PC-9 (cell line): Measurements from ENCODE around the gene OR2V2. TPM values are rescaled to one million over a fixed set of nuclear protein-coding genes. Genes with fewer than 3 reads are reported as not detected.

ENCODE experiments used
- BruUV-seq: library from RNA; stranded (reverse); fragments of 400-500 nt; replicated peaks from 2 replicates; lab custom pipeline; 2021; lab: Mats Ljungman, UMichigan
- CTCF ChIA-PET: fragments of 300-600 bp; sonication (Branson Sonifier 250); formaldehyde crosslinking; loops from one replicate; lab custom pipeline; 2022; ENCODE audit warnings: antibody characterized with exemption; lab: Charles Lee
- POLR2A ChIA-PET: fragments of 300-600 bp; sonication (Branson Sonifier 250); formaldehyde crosslinking; loops from one replicate; lab custom pipeline; 2022; ENCODE audit warnings: antibody characterized with exemption; ENCODE audit not compliant: unreplicated experiment; lab: Charles Lee
- DNase-seq, 2 experiments: peaks; one replicate each; pipeline versions ENCODE4 v3.0.0 to v3.0.0-alpha.2; 2015 to 2022; ENCODE audit warnings: mixed read lengths in 1 of 2
- H2AFZ ChIP-seq: fragments of 200-600 bp; sonication (generic); 2 replicates; pipeline ENCODE4 v1.8.1; 2017; ENCODE audit warnings: antibody characterized with exemption
- H3F3A ChIP-seq: fragments of 200-600 bp; sonication (generic); 2 replicates; pipeline ENCODE4 v1.8.1; 2017; ENCODE audit warnings: antibody characterized with exemption, mild to moderate bottlenecking, low read depth; ENCODE audit not compliant: insufficient read depth
- H3K27ac ChIP-seq: fragments of 200-600 bp; sonication (generic); 2 replicates; pipeline ENCODE4 v1.6.1; 2016; ENCODE audit warnings: mixed run types
- H3K27me3 ChIP-seq: fragments of 200-600 bp; sonication (generic); 2 replicates; pipeline ENCODE4 v1.6.1; 2016; ENCODE audit warnings: low read depth, mixed run types; ENCODE audit not compliant: insufficient read depth
- H3K36me3 ChIP-seq: fragments of 200-600 bp; sonication (generic); 2 replicates; pipeline ENCODE4 v1.6.1; 2016; ENCODE audit warnings: low read depth, mixed run types
- H3K4me1 ChIP-seq: fragments of 200-600 bp; sonication (generic); replicated peaks from 2 replicates; pipeline ENCODE4 v1.6.1; 2016; ENCODE audit warnings: mixed run types; ENCODE audit not compliant: insufficient read depth
- H3K4me2 ChIP-seq: fragments of 200-600 bp; sonication (generic); 2 replicates; pipeline ENCODE4 v1.6.1; 2017; ENCODE audit warnings: mixed run types
- H3K4me3 ChIP-seq: fragments of 200-600 bp; sonication (generic); 2 replicates; pipeline ENCODE4 v1.6.1; 2016; ENCODE audit warnings: mixed run types
- H3K79me2 ChIP-seq: fragments of 200-600 bp; sonication (generic); 2 replicates; pipeline ENCODE4 v1.6.1; 2017; ENCODE audit warnings: low read depth, mixed run types
- H3K9me2 ChIP-seq: fragments of 200-600 bp; sonication (generic); 2 replicates; pipeline ENCODE4 v1.8.1; 2017; ENCODE audit warnings: mild to moderate bottlenecking; ENCODE audit not compliant: insufficient read depth
- H3K9me3 ChIP-seq: fragments of 200-600 bp; sonication (generic); 2 replicates; pipeline ENCODE4 v1.8.1; 2016; ENCODE audit warnings: low read depth; ENCODE audit not compliant: insufficient read depth
- H4K20me1 ChIP-seq: fragments of 200-600 bp; sonication (generic); 2 replicates; pipeline ENCODE4 v1.8.1; 2017; ENCODE audit not compliant: insufficient read depth
- CTCF ChIP-seq: fragments of 200-600 bp; sonication (generic); conservative IDR thresholded peaks from 2 replicates; pipeline ENCODE4 v1.6.1; 2017; ENCODE audit warnings: mixed run types, antibody characterized with exemption, mild to moderate bottlenecking, moderate library complexity
- EZH2 ChIP-seq: fragments of 200-600 bp; sonication (generic); IDR thresholded peaks from 2 replicates; pipeline ENCODE4 v1.8.0; 2017; ENCODE audit warnings: antibody characterized with exemption, low read depth
- intact Hi-C: fragments of 100-400 bp; cut with micrococcal nuclease; formaldehyde crosslinking; loops from one replicate; pipeline ENCODE4 v1.10.0; 2022; ENCODE audit not compliant: unreplicated experiment
- total RNA-seq: library from RNA; stranded (reverse); gene quantifications from 2 replicates; pipeline ENCODE4 v1.2.3, GENCODE V29; 2021

The OR2V2 gene
- total RNA-seq, 1 experiment from 2014 or later = not detected

GRCh38 chr5:181133610-181134231 is 13.7 kb upstream of the OR2V2 start:
- Histone ChIP-seq H3K9me3 (0 out of 2 replicates have a peak, but pooled peaks cover 8% of the 10 kb centered on the region), H3K36me3 (no peaks in the 10 kb centered on the region), H2AFZ (no peak overlapping the region), H3K4me3 (peak overlapping the region; percentile 7; the same call in 1 of the 2 replicates), H3K27me3 (no peaks in the 10 kb centered on the region), H3K27ac (peak overlapping the region; percentile 73), H3K9me2 (no peaks in the 10 kb centered on the region), H3K4me1 (peaks cover 27% of the 10 kb centered on the region), H3K4me2 (peak overlapping the region; percentile 61), H3K79me2 (no peaks in the 10 kb centered on the region), H3F3A (peaks cover 6% of the 10 kb centered on the region; the same call in 1 of the 2 replicates), H4K20me1 (no peaks in the 10 kb centered on the region)
- BruUV-seq = no TSS peak
- ChIA-PET CTCF (interaction anchor here (0.9 kb wide), 1 partner anchor 805 kb away, joined by 12 read pairs; no protein-coding TSS in a partner anchor), POLR2A (interaction anchor here (0.6 to 0.7 kb wide), 4 partner anchors 10 to 310 kb away, joined by 3 to 7 read pairs (median 5); no protein-coding TSS in a partner anchor)
- TF ChIP-seq CTCF (no peak), EZH2 (no peak)
- intact Hi-C loops = no loop called here
- DNase-seq = peak; percentile 72 to 80

- H3K27ac ChIP-seq = peak overlapping the region; percentile 73
- peak overlapping the region; percentile 61 for H3K4me2 ChIP-seq
- CTCF ChIA-PET = interaction anchor here (0.9 kb wide), 1 partner anchor 806 kb away, joined by 12 read pairs; no protein-coding TSS in a partner anchor
Measured at GRCh38 chr5:181134259-181134658, 13.1 kb upstream of the OR2V2 start.

More at GRCh38 chr5:181134259-181134658, 13.1 kb upstream of the OR2V2 start:
- peak in 1 of 2 experiments; percentile 42 for DNase-seq
- H3K27me3 ChIP-seq = no peaks in the 10 kb centered on the region
- TF ChIP-seq EZH2 (no peak), CTCF (no peak)
- H3K79me2 ChIP-seq = no peaks in the 10 kb centered on the region
- BruUV-seq = no TSS peak
- H3F3A ChIP-seq = peaks cover 6% of the 10 kb centered on the region; the same call in 1 of the 2 replicates
- no peaks in the 10 kb centered on the region for H4K20me1 ChIP-seq
- intact Hi-C loops = no loop called here
- H3K4me1 ChIP-seq = peaks cover 27% of the 10 kb centered on the region
- H3K36me3 ChIP-seq = no peaks in the 10 kb centered on the region
- H3K4me3 ChIP-seq = peak overlapping the region; percentile 7; the same call in 1 of the 2 replicates
- peak overlapping the region; percentile 56; the same call in 1 of the 2 replicates for H2AFZ ChIP-seq
- H3K9me2 ChIP-seq = no peaks in the 10 kb centered on the region
- POLR2A ChIA-PET = interaction anchor here (0.6 to 0.7 kb wide), 3 partner anchors 9 to 297 kb away, joined by 3 to 7 read pairs (median 7); no protein-coding TSS in a partner anchor
- 0 out of 2 replicates have a peak, but pooled peaks cover 8% of the 10 kb centered on the region for H3K9me3 ChIP-seq
